Large intestine (tissue), 3 donors: ENCODE data around the gene ASPDH. TPM values are rescaled to one million over a fixed set of nuclear protein-coding genes. Genes with fewer than 3 reads are reported as not detected.
A peak's percentile ranks its signal among the peaks of the same experiment; 100 is the strongest.

Experiments used
- DNase-seq, 2 donors: peaks; one replicate each; pipeline versions ENCODE4 v3.0.0 to v3.0.0-alpha.2; 2013
- H3K27ac ChIP-seq: one replicate; pipeline ENCODE4 v1.5.1; 2013; ENCODE audit warnings: low read length
- H3K27me3 ChIP-seq: 2 replicates; pipeline ENCODE4 v1.6.1; 2013; ENCODE audit warnings: low read length; ENCODE audit not compliant: control insufficient read depth, insufficient read depth
- H3K36me3 ChIP-seq: 2 replicates; pipeline ENCODE4 v1.6.1; 2013; ENCODE audit warnings: low read length; ENCODE audit not compliant: control insufficient read depth, insufficient read depth
- H3K4me1 ChIP-seq: one replicate; pipeline ENCODE4 v1.6.1; 2013; ENCODE audit warnings: low read length; ENCODE audit not compliant: control insufficient read depth, insufficient read depth
- H3K4me3 ChIP-seq: one replicate; pipeline ENCODE4 v1.5.1; 2013; ENCODE audit warnings: low read length
- H3K9me3 ChIP-seq: one replicate; pipeline ENCODE4 v1.6.1; 2013; ENCODE audit warnings: mild to moderate bottlenecking, low read depth, low read length, moderate library complexity; ENCODE audit not compliant: control insufficient read depth
- WGBS: methylation state at CpG from one replicate; pipeline ENCODE4 v1.1.5; 2013; ENCODE audit warnings: low lambda C conversion rate; ENCODE audit not compliant: insufficient coverage; 5-methylcytosine and 5-hydroxymethylcytosine counted together
- polyA plus RNA-seq: library from polyadenylated mRNA; unstranded; fragments of 120-200 nt; gene quantifications from one replicate; pipeline ENCODE4 v1.2.1, GENCODE V29; 2013

ASPDH gene
- polyA plus RNA-seq, 1 donor = 4.4 TPM

DNA sequence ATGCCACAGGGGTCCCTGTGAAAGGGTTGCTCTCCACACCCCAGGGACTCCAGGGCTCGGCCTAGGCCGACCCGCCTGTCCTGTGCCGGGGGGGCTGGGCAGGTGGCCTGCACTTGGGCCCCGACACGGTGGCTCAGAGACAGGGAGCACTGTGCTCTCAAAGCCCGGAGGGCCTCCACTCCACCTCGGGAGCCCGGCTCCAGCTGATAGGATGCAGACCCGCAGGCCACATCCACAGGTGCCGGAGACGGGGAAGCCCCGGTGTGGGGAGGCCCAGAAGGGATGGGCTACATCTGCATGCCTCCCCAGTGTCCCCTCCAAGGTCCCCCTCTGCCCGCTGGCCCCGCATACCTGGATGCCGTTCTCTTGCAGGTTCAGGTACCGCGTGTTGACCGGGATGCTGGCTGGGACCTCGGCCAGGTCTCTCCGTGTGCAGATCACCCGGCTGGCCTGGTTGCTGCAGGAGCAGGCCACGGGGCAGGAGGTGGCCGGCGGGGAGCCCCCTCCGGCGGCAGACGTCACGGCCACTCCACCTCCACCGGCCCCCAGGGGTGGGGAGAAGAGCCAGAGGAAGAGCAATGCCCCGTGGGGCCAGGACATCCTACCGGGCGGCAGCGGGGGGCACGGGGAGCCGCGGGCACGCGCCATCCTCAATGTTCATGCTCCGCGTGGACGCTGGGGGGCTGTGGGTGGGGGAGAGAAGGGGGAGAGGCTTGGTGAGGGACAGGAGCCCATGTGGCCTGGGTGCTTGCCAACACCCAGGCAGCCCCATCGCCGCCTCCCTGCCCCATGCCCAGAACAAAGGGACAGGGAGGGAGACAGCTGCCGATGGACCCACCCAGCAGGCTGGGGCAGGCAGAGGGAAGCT, 34.7 kb upstream of the ASPDH start:
- no peaks in the 10 kb centered on the region for H3K9me3 ChIP-seq
- no peak overlapping the region for H3K4me3 ChIP-seq
- no peaks in the 10 kb centered on the region for H3K4me1 ChIP-seq
- H3K27ac ChIP-seq = no peak overlapping the region
- WGBS = no CpG with 5 or more reads among the region's 45 CpGs
- no peak for DNase-seq
- no peaks in the 10 kb centered on the region for H3K36me3 ChIP-seq
- H3K27me3 ChIP-seq = peaks cover 26% of the 10 kb centered on the region

DNA sequence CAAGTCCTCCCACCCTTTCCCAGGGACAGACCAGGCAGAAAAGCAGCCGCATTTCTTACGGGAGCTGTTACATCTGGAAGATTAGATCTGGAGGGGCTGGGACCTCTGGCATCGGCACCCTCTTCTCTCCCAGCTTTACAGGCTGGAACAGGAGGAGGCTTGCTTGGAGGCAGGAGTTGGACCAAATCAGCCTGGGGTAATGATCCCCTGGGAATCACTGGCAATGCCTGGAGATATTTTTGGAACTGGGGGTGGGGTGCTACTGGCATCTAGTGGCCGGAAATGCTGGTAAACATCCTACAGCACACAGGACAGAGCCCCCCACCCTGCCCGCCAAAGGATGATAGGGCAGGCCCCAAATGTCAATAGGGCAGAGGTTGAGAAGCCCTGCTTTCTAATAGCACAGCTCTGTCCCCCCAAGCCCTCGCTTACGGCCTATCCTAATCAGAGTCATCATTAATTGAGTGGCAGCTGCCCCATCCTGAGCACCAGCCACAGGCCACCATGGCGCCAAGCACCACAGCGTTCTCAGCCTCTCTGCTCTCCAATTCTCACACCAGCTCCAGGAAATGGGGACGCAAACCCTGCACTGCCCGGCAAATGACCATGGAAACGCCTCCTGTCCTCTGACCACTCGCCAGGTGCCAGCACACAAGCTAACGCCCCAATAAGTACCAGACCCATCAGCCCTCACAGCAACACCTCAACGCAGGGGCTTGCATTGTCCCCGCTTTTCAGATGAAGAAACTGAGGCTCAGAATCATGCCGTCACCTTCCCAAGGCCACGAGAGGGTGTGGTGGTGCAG, 33.9 kb upstream of the ASPDH start:
- Histone ChIP-seq H3K9me3 (no peaks in the 10 kb centered on the region), H3K4me1 (no peaks in the 10 kb centered on the region), H3K27ac (no peak overlapping the region), H3K27me3 (peaks cover 26% of the 10 kb centered on the region), H3K4me3 (no peak overlapping the region), H3K36me3 (no peaks in the 10 kb centered on the region)
- 100% methylated on average over 2 of the region's 18 CpGs for WGBS
- DNase-seq = no peak

DNA sequence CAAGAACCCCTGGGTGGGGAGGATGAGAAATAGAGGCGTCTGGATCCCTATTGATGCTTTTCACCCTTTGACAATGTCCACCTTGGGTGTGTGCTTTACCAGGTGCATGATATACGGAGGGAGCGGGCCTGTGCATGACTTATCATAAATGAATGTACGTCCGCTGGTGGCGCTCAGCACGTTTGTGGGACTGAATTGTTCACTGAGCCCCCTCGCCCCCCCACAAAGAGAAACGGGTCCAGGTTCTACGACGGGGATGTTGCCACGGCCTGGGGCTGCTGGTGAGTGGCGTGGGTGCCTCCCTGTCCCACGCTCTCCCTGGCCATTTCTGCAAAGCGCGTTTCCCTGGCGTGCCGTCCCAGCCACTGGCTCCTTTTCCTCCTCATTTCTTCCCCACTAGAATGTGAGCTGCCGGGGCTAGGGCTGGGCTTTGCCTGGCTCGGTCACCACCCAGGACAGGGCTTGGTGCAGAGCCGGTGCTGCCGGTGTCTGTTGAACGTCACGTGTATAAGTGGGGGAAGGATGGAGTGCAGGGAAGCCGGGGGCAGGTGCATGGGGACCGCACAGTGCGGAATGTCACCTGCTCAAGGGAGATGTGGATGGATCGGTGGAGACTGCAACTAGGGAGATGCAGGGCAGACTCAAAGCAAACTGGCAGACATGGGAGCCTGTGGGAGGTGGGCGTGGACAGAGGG, 33.0 kb upstream of the ASPDH start:
- Histone ChIP-seq H3K36me3 (no peaks in the 10 kb centered on the region), H3K4me3 (no peak overlapping the region), H3K4me1 (no peaks in the 10 kb centered on the region), H3K27ac (no peak overlapping the region), H3K9me3 (no peaks in the 10 kb centered on the region), H3K27me3 (peaks cover 18% of the 10 kb centered on the region)
- no peak for DNase-seq
- WGBS = no CpG with 5 or more reads among the region's 29 CpGs

DNA sequence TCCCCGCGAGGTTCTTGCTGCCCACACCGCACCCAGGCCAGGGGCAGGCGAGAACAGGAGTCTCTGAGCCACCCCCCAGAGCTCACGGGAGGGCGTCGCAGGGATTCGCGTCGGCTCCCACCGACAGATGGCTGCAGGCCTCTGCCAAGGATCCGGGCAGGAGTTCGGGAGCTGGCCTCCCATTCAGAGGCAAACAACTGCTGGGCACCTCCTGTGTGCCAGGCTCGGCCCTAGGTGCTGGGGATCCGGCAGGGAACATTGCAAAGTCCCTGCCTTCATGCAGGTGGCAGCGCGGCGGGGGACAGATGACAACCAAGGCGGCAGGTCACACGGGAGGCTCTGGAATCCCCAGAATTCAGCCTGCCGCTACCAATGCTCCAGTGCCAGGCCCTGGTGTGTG, 29.2 kb upstream of the ASPDH start:
- Histone ChIP-seq H3K27me3 (no peaks in the 10 kb centered on the region), H3K36me3 (no peaks in the 10 kb centered on the region), H3K4me1 (no peaks in the 10 kb centered on the region), H3K4me3 (no peak overlapping the region), H3K9me3 (no peaks in the 10 kb centered on the region), H3K27ac (no peak overlapping the region)
- no CpG with 5 or more reads among the region's 21 CpGs for WGBS
- no peak for DNase-seq

DNA sequence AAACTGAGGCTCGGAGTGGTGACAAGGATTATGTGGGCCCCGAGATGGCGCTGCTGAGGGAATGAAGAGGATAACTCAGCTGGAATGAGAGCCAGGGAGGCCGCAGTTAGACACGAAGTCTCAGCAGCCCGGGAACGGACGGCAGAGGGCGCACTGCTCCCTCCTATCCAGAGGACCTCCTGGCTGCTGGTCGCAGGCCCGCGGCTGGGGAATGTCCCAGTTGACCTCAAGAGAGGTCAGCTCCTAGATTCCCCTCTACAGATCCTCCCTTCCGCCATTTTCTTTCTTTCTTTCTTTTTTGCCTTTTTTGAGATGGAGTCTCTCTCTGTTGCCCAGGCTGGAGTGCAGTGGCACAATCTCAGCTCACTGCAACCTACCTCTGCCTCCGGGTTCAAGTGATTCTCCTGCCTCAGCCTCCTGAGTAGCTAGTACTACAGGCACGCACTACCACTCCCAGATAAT, 24.1 kb upstream of the ASPDH start:
- DNase-seq = peak; percentile 53 to 60
- no peaks in the 10 kb centered on the region for H3K4me1 ChIP-seq
- 19% methylated on average over 3 of the region's 15 CpGs for WGBS

DNA sequence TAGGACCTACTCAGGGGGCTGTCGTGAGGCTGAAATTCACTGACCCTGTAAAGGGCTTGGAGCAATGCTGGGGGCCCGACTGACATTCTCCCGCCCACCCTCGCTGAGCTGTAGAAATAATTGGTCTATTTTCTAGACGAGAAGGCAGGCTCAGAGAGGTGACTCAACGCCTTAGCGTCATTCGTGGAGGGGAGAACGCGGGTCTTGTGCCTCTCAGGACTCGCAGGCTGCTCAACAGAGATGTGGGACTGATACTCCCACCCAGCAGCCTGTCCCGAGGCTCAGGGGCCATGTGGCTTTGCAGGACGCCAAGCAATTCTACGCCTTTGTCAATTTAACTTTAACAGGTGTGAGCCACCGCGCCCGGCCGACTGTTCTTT, 23.6 kb upstream of the ASPDH start:
- Histone ChIP-seq H3K4me1 (no peaks in the 10 kb centered on the region), H3K27me3 (no peaks in the 10 kb centered on the region), H3K36me3 (no peaks in the 10 kb centered on the region), H3K4me3 (no peak overlapping the region), H3K9me3 (peaks cover 5% of the 10 kb centered on the region), H3K27ac (no peak overlapping the region)
- WGBS = 90% methylated on average over 6 of the region's 18 CpGs
- no peak for DNase-seq

More for the DNA sequence above, 24.1 kb upstream of the ASPDH start:
- Histone ChIP-seq H3K9me3 (peaks cover 5% of the 10 kb centered on the region), H3K27ac (no peak overlapping the region), H3K4me3 (no peak overlapping the region), H3K36me3 (no peaks in the 10 kb centered on the region), H3K27me3 (no peaks in the 10 kb centered on the region)

DNA sequence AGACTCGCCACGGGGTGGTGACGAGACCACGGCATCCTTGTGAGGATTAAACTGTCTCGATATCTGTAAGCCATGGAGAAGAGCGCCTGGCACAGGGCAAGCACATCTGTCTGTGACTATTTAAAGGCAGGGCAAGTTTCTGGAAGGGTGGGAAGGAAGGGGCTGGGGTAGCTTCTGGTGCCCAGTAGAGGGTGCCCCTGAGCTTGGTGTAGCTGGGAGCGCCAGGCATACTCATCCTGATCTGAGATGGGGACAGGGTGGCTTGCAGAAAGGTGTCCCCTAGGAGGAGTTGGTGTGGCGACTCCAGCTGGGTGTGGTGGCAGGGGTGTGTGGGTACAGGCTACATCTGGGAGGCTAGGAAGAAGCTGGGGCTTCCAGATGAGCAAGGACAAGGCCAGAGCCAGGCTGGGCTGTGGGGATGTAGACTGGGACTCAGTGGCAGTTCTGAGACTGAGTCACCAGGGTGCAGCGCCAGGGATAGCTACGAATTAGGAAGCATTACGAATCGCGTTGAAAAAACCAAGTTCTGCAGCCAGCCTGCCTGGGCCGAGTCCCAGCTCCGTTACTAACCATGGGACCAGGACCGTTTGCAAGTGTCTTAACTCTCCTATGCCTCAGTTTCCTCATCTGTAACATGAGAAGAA, 23.1 kb upstream of the ASPDH start:
- peaks cover 5% of the 10 kb centered on the region for H3K9me3 ChIP-seq
- no peaks in the 10 kb centered on the region for H3K36me3 ChIP-seq
- DNase-seq = no peak
- no CpG with 5 or more reads among the region's 16 CpGs for WGBS
- H3K27ac ChIP-seq = no peak overlapping the region
- H3K4me3 ChIP-seq = no peak overlapping the region
- H3K4me1 ChIP-seq = no peaks in the 10 kb centered on the region
- H3K27me3 ChIP-seq = no peaks in the 10 kb centered on the region

DNA sequence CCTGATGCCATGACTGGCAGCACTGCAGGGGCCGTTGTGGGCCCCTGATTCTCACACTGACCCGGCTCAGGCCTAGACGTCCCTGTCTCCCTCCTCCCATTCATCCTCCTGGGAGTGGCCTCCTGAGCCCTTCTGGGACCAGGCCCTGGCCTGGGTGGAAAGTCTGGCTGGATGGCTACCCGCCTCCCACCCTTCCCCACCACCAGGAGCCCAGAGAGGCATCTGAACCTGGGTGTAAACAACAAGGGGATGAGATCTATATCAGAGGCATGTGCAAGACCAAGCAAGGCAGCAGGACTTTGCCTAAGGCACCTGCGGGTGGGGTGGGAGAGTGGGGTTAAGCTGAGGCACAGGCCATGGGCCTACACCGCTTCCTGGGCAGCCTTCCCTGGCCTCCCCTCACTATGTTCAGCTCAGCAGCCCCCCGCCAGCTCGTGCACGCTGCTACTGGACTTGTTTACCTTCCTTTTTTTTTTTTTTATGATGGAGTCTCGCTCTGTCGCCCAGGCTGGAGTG, 22.0 kb upstream of the ASPDH start:
- H3K36me3 ChIP-seq = no peaks in the 10 kb centered on the region
- no CpG with 5 or more reads among the region's 11 CpGs for WGBS
- no peak overlapping the region for H3K4me3 ChIP-seq
- DNase-seq = no peak
- H3K27me3 ChIP-seq = no peaks in the 10 kb centered on the region
- H3K9me3 ChIP-seq = peaks cover 5% of the 10 kb centered on the region
- H3K4me1 ChIP-seq = no peaks in the 10 kb centered on the region
- H3K27ac ChIP-seq = no peak overlapping the region

DNA sequence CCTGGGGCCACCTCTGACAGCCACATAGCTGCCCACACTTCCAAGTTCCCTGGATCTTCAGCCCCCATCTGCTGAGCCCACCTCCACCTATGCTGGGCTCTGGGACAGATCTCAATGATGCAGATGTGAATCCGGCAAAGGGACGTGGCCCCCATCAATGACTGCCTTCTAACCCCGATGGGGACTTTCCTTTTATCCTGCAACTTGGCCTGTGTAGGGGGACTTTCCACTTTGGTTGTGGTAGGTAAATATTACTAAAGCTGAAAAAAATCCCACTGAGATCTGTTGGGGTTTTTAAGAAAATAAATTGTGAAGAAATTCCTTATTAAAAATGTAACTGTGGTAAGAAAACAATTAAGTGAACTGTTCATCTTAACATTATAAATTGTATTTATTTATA, 20.8 kb upstream of the ASPDH start:
- H3K4me1 ChIP-seq = no peaks in the 10 kb centered on the region
- DNase-seq = no peak
- no peaks in the 10 kb centered on the region for H3K27me3 ChIP-seq
- no peak overlapping the region for H3K27ac ChIP-seq
- H3K36me3 ChIP-seq = no peaks in the 10 kb centered on the region
- no peak overlapping the region for H3K4me3 ChIP-seq
- peaks cover 5% of the 10 kb centered on the region for H3K9me3 ChIP-seq
- WGBS = no CpG with 5 or more reads among the region's 3 CpGs

DNA sequence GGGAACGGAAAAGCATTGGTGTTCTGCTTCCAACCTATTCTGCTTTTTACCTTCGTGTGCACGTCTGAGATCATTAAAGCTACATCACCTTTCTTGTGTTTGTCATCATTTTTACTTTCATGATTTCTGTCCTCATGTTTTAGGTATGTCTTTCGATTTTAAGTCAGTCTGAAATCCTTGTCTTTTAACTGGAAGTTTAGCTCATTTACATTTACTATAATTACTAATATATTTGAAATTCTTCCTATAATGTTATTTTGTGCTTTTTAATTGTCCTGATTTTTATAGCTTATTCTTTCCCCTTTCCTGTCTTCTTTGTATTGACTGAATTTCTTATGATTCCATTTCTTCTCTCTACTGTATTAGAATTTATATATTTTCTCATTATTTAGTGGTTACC, 19.2 kb upstream of the ASPDH start:
- Histone ChIP-seq H3K9me3 (peaks cover 5% of the 10 kb centered on the region), H3K36me3 (no peaks in the 10 kb centered on the region), H3K4me3 (no peak overlapping the region), H3K27me3 (no peaks in the 10 kb centered on the region), H3K27ac (no peak overlapping the region), H3K4me1 (no peaks in the 10 kb centered on the region)
- no peak for DNase-seq
- WGBS = 97% methylated on average over 3 of the region's 4 CpGs
